ENCODE measurements around the gene DTWD2. TPM values are rescaled to one million over a fixed set of nuclear protein-coding genes. Genes with fewer than 3 reads are reported as not detected.
"Not testable (repeated sequence)": the region's sequence is repeated elsewhere in the genome, so short reads cannot be mapped to it uniquely, and the experiment has no call there.

DTWD2 gene
- total RNA-seq, 5 donors from 2014 or later (not counting 1 experiment from before 2014, with no cell fraction given) = 3.0 to 4.4 (median 3.2) TPM

- ATAC-seq (replicated peaks in 1 of 4) = no peak
- POLR2A ChIA-PET = no interaction called here
- no peak overlapping the region for H3K27ac Mint-ChIP-seq
- Histone ChIP-seq H3K4me3 (ENCODE audit: control insufficient read depth in 1 of 2, extremely low read depth in 1 of 2, low read length in 1 of 2) (no peak overlapping the region), H3K27ac (ENCODE audit: low read length) (no peak overlapping the region), H3K4me1 (ENCODE audit: control insufficient read depth in 1 of 2, extremely low read depth in 1 of 2, insufficient read depth in 2 of 2, low read length in 2 of 2) (no peaks in the 10 kb centered on the region), H3K9me3 (no peaks in the 10 kb centered on the region), H3K27me3 (replicated peaks in 1 of 2; ENCODE audit: control insufficient read depth in 2 of 2, extremely low read depth in 1 of 2, insufficient read depth in 2 of 2, low read length in 1 of 2) (no peaks in the 10 kb centered on the region), H3K36me3 (ENCODE audit: control insufficient read depth in 2 of 2, extremely low read depth in 1 of 2, insufficient read depth in 1 of 2, low read length in 1 of 2) (no peaks in the 10 kb centered on the region)
- WGBS (ENCODE audit: insufficient coverage) = no CpG with 5 or more reads among the region's 2 CpGs
- H3K36me3 Mint-ChIP-seq = peaks cover 41% of the 10 kb centered on the region
- H3K4me1 Mint-ChIP-seq = no peaks in the 10 kb centered on the region
- CTCF ChIA-PET = no interaction called here
- H3K9me3 Mint-ChIP-seq = no peaks in the 10 kb centered on the region
- no peak for DNase-seq
- no peak overlapping the region for H3K4me3 Mint-ChIP-seq
- no peaks in the 10 kb centered on the region for H3K27me3 Mint-ChIP-seq
Observed at GRCh38 chr5:118952992-118953651, 35.2 kb downstream of the DTWD2 start.

DNA sequence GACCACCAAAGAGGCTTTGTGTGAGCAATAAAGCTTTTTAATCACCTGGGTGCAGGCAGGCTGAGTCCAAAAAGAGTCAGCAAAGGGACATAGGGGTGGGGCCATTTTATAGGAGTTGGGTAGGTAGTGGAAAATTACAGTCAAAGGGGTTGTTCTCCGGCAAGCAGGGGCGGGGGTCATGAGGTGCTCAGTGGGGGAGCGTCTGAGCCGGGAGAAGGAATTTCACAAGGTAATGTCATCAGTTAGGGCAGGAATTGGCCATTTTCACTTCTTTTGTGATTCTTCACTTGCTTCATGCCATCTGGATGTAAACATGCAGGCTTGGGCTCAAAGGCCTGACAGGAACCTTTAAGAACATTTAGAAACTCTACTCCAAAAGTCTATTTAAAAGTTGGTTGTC, 36.0 kb downstream of the DTWD2 start:
- H3K9me3 ChIP-seq; POLR2A ChIA-PET; ATAC-seq (replicated peaks in 1 of 4); H3K27ac Mint-ChIP-seq; H3K27me3 Mint-ChIP-seq; H3K4me3 Mint-ChIP-seq; H3K4me3 ChIP-seq (ENCODE audit: control insufficient read depth in 1 of 2, extremely low read depth in 1 of 2, low read length in 1 of 2); H3K36me3 ChIP-seq (ENCODE audit: control insufficient read depth in 2 of 2, extremely low read depth in 1 of 2, insufficient read depth in 1 of 2, low read length in 1 of 2); H3K4me1 ChIP-seq (ENCODE audit: control insufficient read depth in 1 of 2, extremely low read depth in 1 of 2, insufficient read depth in 2 of 2, low read length in 2 of 2); H3K27me3 ChIP-seq (replicated peaks in 1 of 2; ENCODE audit: control insufficient read depth in 2 of 2, extremely low read depth in 1 of 2, insufficient read depth in 2 of 2, low read length in 1 of 2); H3K9me3 Mint-ChIP-seq; H3K27ac ChIP-seq (ENCODE audit: low read length); H3K4me1 Mint-ChIP-seq; CTCF ChIA-PET; DNase-seq: not testable (repeated sequence)
- WGBS (ENCODE audit: insufficient coverage) = 100% methylated on average over 2 of the region's 4 CpGs
- H3K36me3 Mint-ChIP-seq = peaks cover 38% of the 10 kb centered on the region

GRCh38 chr5:118950354-118950753, 38.0 kb downstream of the DTWD2 start:
- ATAC-seq (replicated peaks in 1 of 4); H3K27me3 ChIP-seq (replicated peaks in 1 of 2; ENCODE audit: control insufficient read depth in 2 of 2, extremely low read depth in 1 of 2, insufficient read depth in 2 of 2, low read length in 1 of 2); H3K27ac Mint-ChIP-seq; H3K4me3 Mint-ChIP-seq; H3K4me1 ChIP-seq (ENCODE audit: control insufficient read depth in 1 of 2, extremely low read depth in 1 of 2, insufficient read depth in 2 of 2, low read length in 2 of 2); H3K27ac ChIP-seq (ENCODE audit: low read length); H3K36me3 ChIP-seq (ENCODE audit: control insufficient read depth in 2 of 2, extremely low read depth in 1 of 2, insufficient read depth in 1 of 2, low read length in 1 of 2); H3K9me3 ChIP-seq; H3K27me3 Mint-ChIP-seq; DNase-seq; H3K4me3 ChIP-seq (ENCODE audit: control insufficient read depth in 1 of 2, extremely low read depth in 1 of 2, low read length in 1 of 2); H3K9me3 Mint-ChIP-seq; H3K4me1 Mint-ChIP-seq; CTCF ChIA-PET: not testable (repeated sequence)
- POLR2A ChIA-PET = interaction anchor here in 1 of 2 donors (0.6 kb wide), 1 partner anchor 229 kb away, joined by 6 read pairs; no protein-coding TSS in a partner anchor
- H3K36me3 Mint-ChIP-seq = peaks cover 38% of the 10 kb centered on the region
- 78% methylated on average over 7 of the region's 9 CpGs for WGBS (ENCODE audit: insufficient coverage)

- H3K4me3 ChIP-seq (ENCODE audit: control insufficient read depth in 1 of 2, extremely low read depth in 1 of 2, low read length in 1 of 2) = no peak overlapping the region
- Mint-ChIP-seq H3K4me3 (no peak overlapping the region), H3K27me3 (no peaks in the 10 kb centered on the region), H3K27ac (no peak overlapping the region), H3K4me1 (no peaks in the 10 kb centered on the region), H3K9me3 (no peaks in the 10 kb centered on the region), H3K36me3 (peaks cover 29% of the 10 kb centered on the region)
- no peak for ATAC-seq (replicated peaks in 1 of 4)
- DNase-seq = no peak
- no peaks in the 10 kb centered on the region for H3K27me3 ChIP-seq (replicated peaks in 1 of 2; ENCODE audit: control insufficient read depth in 2 of 2, extremely low read depth in 1 of 2, insufficient read depth in 2 of 2, low read length in 1 of 2)
- H3K4me1 ChIP-seq (ENCODE audit: control insufficient read depth in 1 of 2, extremely low read depth in 1 of 2, insufficient read depth in 2 of 2, low read length in 2 of 2) = no peaks in the 10 kb centered on the region
- ChIA-PET CTCF (no interaction called here), POLR2A (interaction anchor here in 1 of 2 donors (0.7 kb wide), 1 partner anchor 9 kb away, joined by 3 read pairs; no protein-coding TSS in a partner anchor)
- no CpG with 5 or more reads among the region's 2 CpGs for WGBS (ENCODE audit: insufficient coverage)
- H3K9me3 ChIP-seq = no peaks in the 10 kb centered on the region
- H3K27ac ChIP-seq (ENCODE audit: low read length) = no peak overlapping the region
- peaks cover 0 to 2% of the 10 kb centered on the region in 2 donors for H3K36me3 ChIP-seq (ENCODE audit: control insufficient read depth in 2 of 2, extremely low read depth in 1 of 2, insufficient read depth in 1 of 2, low read length in 1 of 2)
Observed at GRCh38 chr5:118946138-118946800, 42.1 kb downstream of the DTWD2 start.

DNA sequence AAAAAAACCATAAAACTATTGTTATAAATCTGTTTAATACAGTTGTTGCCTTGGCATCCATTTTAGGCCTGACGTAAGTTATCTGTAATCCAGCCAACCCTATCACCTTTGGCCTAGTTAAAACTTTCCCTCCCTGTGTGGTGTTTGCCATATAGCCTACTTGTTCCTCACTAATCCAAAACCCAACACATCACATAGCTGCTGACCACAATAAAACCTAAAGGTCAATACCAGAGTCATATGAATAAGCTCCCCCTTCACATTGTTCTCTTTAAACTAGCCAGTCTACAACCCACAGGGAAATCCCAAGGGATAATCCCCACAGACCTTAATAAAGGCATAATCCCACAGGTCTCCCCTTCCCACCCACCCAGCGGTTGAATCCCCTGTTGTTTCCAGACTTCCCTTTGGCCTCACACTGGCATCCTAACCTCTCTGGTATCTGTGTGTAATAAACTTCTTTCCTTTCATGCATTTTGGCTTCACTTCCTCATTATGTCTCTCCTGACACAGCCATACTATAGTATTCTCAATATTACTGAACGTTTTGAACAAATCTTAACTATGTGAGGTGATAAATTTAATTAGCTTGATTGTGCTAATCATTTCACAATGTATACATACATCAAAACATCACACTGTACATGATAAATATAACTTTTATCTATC, 50.8 kb downstream of the DTWD2 start:
- WGBS (ENCODE audit: insufficient coverage) = no CpG with 5 or more reads among the region's 3 CpGs
- Mint-ChIP-seq H3K27ac (no peak overlapping the region), H3K4me1 (no peaks in the 10 kb centered on the region), H3K27me3 (no peaks in the 10 kb centered on the region), H3K9me3 (no peaks in the 10 kb centered on the region), H3K36me3 (peaks cover 28% of the 10 kb centered on the region), H3K4me3 (no peak overlapping the region)
- no peaks in the 10 kb centered on the region for H3K4me1 ChIP-seq (ENCODE audit: control insufficient read depth in 1 of 2, extremely low read depth in 1 of 2, insufficient read depth in 2 of 2, low read length in 2 of 2)
- no peak overlapping the region for H3K4me3 ChIP-seq (ENCODE audit: control insufficient read depth in 1 of 2, extremely low read depth in 1 of 2, low read length in 1 of 2)
- DNase-seq = no peak
- ATAC-seq (replicated peaks in 1 of 4) = no peak
- no peak overlapping the region for H3K27ac ChIP-seq (ENCODE audit: low read length)
- ChIA-PET CTCF (no interaction called here), POLR2A (interaction anchor here in 1 of 2 donors (0.6 kb wide), 1 partner anchor 8 kb away, joined by 3 read pairs; no protein-coding TSS in a partner anchor)
- H3K36me3 ChIP-seq (ENCODE audit: control insufficient read depth in 2 of 2, extremely low read depth in 1 of 2, insufficient read depth in 1 of 2, low read length in 1 of 2) = peaks cover 0 to 2% of the 10 kb centered on the region in 2 donors
- no peaks in the 10 kb centered on the region for H3K27me3 ChIP-seq (replicated peaks in 1 of 2; ENCODE audit: control insufficient read depth in 2 of 2, extremely low read depth in 1 of 2, insufficient read depth in 2 of 2, low read length in 1 of 2)
- H3K9me3 ChIP-seq = no peaks in the 10 kb centered on the region

GRCh38 chr5:118933703-118934102, 54.6 kb downstream of the DTWD2 start:
- H3K27ac ChIP-seq (ENCODE audit: low read length) = no peak overlapping the region
- no peak for DNase-seq
- ATAC-seq (replicated peaks in 1 of 4) = no peak
- Mint-ChIP-seq H3K27me3 (no peaks in the 10 kb centered on the region), H3K4me3 (no peak overlapping the region), H3K36me3 (peaks cover 42% of the 10 kb centered on the region), H3K9me3 (peaks cover 0 to 2% (median 0%) of the 10 kb centered on the region in 3 donors), H3K4me1 (no peaks in the 10 kb centered on the region), H3K27ac (no peak overlapping the region)
- H3K4me3 ChIP-seq (ENCODE audit: control insufficient read depth in 1 of 2, extremely low read depth in 1 of 2, low read length in 1 of 2) = no peak overlapping the region
- no peaks in the 10 kb centered on the region for H3K9me3 ChIP-seq
- no peaks in the 10 kb centered on the region for H3K4me1 ChIP-seq (ENCODE audit: control insufficient read depth in 1 of 2, extremely low read depth in 1 of 2, insufficient read depth in 2 of 2, low read length in 2 of 2)
- H3K27me3 ChIP-seq (replicated peaks in 1 of 2; ENCODE audit: control insufficient read depth in 2 of 2, extremely low read depth in 1 of 2, insufficient read depth in 2 of 2, low read length in 1 of 2) = no peaks in the 10 kb centered on the region
- WGBS (ENCODE audit: insufficient coverage) = no CpG with 5 or more reads among the region's 1 CpG
- ChIA-PET POLR2A (no interaction called here), CTCF (no interaction called here)
- no peaks in the 10 kb centered on the region for H3K36me3 ChIP-seq (ENCODE audit: control insufficient read depth in 2 of 2, extremely low read depth in 1 of 2, insufficient read depth in 1 of 2, low read length in 1 of 2)

Data from T-cell (primary cell).